GM18505 (cell line): ENCODE results near the gene MYL4.

Source experiments
- ATAC-seq: cut with Tn5 transposase; IDR thresholded peaks from one replicate; pipeline ENCODE4 v1.9.1; 2021; ENCODE audit not compliant: unreplicated experiment
- POLR2A ChIP-seq: IDR thresholded peaks from 4 replicates; pipeline ENCODE4 v1.6.1; 2011; ENCODE audit warnings: borderline replicate concordance; ENCODE audit not compliant: insufficient read depth, insufficient read length; ENCODE audit errors: extremely low read depth

MYL4 gene

DNA sequence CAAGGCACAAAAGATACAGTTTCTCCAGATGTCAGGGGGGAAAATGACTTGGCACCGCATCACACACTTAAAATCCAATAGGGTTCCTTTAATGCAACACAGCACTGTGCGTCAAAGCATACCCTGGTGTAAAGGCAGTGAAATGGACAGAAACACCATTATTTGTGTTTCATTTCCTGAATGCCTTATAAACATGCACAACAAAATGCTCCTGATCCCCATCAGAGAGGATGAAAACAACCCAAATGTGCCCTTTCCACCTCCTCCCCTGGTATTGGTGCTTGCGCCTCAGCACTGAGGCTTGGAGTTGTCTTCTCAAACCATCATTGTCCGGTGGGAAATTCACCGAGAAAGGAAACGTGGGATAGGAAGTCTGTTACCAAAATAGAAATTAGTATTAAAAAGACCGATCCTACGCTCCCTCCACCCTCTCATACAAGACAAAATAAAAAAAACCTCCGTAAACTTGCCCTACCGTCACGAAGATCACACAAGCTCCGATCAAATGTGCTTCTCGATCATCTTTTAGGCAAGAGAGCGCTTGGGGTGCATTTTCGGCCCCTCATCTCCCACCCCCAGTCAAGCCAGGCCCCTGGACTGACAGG, 20.8 kb upstream of the MYL4 start:
- no peak for TF ChIP-seq POLR2A
- no peak for ATAC-seq

DNA sequence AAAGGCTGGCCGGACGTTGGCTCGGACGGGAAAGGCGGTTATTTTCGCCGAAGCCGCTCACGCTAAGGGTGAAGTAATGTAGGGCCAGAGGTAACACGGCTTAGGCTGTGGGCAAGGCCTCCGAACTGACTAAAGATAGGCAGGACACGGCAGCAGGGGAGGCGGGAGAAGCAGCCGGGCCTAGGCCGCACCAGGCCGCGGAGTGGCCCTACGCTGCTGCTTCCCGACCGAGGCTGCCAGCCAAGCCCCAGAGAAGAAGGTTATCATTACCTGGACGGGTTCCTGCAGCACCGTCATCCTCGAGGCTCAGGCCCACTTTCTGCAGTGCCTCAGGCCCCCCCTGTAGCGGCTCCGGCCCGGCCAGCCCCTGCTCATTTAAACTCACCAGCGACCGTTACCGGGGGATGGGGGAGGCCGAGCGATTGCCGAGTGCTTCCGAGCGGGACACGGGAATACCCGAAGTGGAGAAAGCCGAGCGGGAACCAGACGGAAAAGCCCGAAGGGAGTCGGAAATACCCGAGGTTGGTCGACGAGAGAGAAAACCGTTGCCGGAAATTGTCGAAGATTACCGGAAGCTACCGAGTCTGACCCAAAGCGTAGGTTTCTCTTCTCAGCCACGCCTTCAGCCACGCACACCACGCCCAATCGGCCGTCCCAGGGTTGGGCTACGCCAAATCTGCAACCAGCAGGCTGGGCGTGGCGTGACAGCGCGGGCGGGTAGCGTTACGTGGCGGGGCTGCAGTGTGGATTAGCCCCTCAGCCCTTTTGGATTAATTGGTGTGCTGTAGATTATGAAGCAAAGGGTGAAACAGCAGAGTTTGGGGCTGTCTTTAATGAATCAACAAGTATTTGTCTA, 20.0 kb upstream of the MYL4 start, which contains the start of gene CDC27:
Gene CDC27 (minus strand): TSS at position 420 of the 856 bp plus-strand sequence. CDS start 123 bp downstream, at position 297.
- peak; percentile 60 for TF ChIP-seq POLR2A
- ATAC-seq, result peak; percentile 91

DNA sequence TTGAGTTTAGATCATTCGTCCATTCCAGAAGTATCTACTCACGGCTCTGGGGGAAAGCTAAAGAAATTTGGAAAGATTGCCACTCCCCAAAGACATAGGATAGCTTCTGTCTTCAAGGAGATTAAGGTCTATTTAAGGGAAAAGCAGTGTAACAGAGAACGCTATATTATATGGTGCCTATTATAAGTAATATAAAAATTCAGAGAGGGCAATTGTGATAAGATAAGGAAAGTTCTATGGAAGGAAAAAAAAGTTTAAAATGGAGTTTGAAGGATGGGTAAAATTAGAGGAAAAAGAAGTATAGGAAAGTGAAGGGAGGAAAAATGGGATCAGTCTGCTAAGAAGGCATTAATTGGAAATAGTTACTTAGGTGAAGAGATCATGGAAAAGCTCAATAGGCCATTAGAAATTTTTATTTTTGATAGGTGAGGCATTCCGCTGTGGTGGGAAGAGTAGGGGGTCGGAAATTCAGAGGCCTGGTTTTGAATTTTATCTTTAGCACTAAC, 19.4 kb upstream of the MYL4 start:
- no peak for ATAC-seq
- TF ChIP-seq POLR2A, result no peak

DNA sequence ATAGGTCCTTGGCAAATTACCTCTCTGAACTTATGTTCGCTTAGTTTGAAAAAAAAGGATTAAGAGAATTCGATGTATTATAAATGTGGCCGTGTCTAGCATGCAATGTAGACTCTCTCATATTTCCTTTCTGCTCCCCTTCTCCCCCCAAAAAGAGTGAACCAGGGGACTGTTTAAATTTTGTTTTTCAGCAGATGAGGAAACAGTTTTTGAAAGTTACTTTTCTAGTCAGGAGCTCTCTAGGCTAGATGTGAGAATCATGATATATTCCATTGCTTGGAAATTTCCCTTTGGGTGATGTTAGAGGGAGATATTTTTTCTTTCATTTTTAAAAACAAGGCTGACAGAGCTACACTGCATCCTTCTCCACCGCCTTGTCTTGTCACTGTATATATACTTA, 18.9 kb upstream of the MYL4 start:
- ATAC-seq, result no peak
- no peak for TF ChIP-seq POLR2A

DNA sequence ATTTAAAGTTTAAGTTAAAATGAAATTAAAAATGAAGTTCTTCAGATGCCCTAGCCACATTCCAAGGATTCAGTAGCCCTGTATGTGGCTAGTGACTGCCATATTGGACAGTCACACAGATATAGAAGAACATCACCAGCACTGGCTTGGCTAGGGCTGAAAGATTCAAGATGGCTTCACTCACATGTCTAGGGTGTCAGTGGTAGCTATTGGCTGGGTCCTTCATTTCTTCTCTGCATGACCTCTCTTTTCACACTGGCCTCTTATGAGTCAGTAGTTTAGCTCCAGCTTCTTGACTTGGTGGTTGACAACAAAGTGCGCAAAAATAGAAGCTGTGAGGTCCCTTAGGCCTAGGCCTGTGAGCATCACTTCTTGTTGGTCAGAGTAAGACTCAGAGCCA, 18.4 kb upstream of the MYL4 start:
- no peak for ATAC-seq
- no peak for TF ChIP-seq POLR2A

DNA sequence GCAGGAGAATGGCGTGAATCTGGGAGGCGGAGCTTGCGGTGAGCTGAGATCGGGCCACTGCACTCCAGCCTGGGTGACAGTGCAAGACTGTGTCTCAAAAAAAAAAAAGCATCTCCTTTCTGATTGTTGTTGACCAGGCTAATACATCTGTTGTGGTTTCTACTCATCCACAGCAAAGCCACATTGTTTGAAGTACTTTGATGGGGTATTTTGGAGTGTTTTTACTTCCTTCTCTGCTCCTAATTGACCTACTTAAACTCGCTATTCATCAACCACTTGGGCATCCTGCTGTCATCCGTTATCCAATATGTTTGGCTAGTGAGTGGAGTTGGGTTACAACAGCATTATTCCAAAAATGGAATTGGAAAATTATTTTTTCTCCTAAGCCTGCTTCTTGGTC, 16.6 kb upstream of the MYL4 start:
- no peak for ATAC-seq
- no peak for TF ChIP-seq POLR2A

DNA sequence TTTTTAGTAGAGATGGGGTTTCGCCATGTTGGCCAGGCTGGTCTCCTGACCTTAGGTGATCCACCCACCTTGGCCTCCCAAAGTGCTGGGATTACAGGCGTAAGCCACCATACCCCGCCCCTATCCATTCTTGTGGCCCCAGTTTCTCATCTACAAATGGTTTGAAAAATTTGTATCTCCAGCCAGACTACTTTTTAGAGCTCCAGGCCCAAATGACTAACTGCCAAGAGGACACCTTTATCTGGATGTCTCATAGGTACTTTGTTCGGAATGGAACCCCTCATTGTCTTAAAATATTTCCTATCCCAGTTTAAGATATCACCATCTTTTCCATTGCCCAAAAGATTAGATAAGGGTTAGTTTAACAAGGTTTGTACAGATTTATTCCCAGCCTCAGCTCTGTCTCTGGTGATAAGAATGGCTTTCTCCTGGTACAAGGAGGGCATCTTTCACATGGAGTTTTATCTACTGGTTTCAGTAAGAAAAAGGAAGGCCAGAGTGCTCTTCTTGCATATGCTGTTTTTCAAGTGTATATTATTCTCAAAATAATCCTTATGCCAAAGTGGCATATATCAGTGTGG, 15.1 kb upstream of the MYL4 start:
- no peak for ATAC-seq
- TF ChIP-seq POLR2A, result no peak

DNA sequence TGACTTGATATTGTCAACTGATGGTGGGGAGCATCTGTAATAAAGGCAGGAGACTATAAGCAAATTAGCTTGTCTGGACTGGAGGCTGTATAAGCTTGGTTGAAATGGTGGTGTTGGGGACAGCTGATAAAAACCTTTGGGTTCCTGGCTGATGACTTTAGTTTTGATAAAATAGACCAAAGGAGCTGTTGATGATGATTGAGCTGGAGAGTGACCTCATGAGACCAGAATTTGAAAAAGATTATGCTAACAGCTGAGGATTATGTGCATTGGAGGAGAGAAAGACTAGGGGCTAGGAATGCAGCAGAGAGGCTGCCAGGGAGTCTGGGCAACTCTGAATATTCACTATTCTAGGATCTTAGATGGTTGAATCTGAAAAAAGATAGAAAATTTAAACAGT, 11.3 kb upstream of the MYL4 start:
- no peak for ATAC-seq
- TF ChIP-seq POLR2A, result no peak

DNA sequence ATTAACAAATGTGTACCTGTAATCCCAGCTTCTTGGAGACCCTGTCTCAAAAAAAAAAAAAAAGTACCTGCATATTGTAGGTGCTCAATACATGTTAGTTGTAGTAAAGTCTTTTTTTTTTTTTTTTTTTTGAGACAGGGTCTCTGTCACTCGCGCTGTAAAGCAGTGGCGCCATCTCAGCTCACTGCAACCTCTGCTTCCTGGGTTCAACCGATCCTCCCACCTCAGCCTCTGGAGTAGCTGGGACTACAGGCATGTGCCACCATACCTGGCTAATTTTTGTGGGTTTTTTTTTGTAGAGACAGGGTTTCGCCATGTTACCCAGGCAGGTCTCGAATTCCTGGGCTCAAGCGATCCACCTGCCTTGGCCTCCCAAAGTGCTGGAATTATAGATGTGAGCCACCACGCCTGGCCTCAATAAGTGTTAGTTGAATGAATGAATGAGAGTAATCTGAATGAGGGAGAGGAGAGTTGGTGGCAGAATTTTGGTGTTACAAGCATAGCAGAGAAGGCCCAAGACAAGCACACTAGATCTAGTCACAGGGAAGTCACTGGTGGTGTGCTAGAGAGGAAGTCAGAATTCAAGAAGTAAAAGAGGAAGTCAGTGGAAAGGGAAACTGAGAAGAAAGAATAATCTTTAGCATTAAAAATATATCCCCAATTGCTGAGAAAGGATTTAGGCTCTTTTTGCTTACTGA, 9.4 kb upstream of the MYL4 start:
- no peak for TF ChIP-seq POLR2A
- no peak for ATAC-seq

DNA sequence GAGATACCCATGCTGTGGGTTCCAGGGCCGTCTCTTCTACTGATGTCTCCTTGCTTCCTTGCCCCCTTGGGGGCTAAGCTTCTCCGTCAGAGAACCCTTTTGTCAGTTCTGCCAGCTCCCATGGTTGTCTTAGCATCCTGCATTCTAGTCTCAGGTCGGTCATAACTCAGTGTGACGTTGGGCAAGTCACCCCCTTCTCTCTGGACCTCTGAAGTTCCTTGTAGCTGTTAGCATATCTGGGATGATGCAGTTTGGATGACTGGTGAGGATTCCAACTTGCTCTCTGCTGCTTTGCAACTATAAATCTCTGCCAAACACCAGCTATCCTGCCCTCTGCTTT, 8.9 kb upstream of the MYL4 start:
- ATAC-seq, result no peak
- TF ChIP-seq POLR2A, result no peak

DNA sequence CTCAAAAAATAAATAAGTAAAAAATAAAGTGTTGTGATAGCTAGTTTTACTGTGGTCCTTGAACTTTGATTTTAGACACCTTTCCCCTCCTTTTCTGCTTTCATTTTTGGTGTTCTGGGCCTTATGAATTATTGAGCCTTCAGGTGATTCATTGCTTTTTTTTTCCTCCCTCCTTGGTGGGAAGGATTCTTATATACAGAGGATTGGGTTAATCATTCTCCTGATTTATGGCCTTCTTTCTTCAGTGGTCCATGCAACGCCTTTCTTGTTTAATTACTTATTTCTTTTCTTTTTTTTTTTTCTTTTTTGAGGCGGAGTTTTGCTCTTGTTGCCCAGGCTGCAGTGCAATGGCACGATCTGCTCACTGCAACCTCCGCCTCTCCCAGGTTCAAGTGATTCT, 8.0 kb upstream of the MYL4 start:
- no peak for ATAC-seq
- TF ChIP-seq POLR2A, result no peak

DNA sequence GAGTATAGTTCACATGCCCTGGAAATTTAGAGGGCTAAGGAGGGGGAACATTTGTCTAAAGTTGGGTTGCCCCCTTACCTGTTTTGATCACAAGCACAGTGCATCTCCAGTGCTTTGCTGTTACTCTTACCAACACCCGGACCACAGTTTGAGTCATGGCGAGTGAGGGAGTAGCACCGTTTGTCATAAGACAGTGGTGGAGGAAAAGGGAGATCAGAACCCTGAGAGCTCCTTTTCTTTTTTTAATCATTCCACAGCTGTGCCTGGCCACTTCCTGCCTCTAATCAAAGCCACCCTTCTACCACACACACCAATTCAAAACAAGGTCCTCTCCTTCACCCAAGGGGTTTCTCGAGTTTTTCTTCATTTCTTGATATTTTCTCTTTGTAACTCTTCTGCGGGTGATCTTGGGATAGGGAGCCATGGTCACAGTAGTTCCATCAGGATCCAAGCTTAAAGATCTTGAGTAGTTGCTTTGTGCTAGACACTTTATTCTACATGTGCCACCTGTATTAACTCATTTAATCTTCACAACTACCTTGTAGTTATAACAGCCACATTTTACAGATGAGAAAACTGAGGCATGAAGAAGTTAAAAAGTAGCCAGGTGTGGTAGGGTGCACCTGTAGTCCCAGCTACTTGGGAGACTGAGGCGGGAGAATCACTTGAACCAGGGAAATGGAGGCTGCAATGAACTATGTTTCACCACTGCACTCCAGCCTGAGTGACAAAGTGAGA, 5.0 kb upstream of the MYL4 start:
- no peak for TF ChIP-seq POLR2A

DNA sequence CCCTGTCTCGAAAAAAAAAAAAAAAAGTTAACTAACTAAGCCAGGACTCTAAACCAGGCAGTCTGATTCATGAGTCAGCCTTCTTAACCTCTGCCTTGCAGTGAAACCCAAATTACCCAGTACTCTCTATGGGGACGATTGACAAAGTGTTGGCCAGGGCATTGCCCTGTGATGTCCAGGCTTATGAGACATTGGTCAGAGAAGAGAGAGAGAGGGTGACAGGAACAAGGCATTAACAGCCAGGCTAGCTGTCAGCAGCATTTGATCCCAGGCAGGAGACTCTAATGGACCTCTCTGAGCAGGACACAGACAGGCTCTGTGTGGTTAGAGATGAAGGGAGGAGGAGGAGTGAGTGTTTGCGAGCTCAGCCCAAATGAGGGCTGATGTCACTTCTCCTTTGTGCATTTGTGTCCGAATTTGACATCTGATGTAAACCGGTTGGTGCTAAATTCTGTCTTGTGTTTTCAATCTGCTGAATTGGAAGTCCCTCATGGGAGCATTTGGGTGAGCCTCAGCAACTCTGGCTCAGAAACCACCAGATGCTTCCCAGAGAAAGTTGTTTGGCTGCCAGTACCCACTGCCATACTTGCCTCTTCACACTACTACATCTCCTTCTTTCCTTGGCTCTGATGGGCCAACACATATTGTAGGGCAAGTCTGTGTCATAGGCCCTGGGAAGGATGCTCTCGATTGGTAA, 4.3 kb upstream of the MYL4 start:
- peak; percentile 68 for TF ChIP-seq POLR2A
- ATAC-seq, result peak; percentile 46

More for the DNA sequence above, 5.0 kb upstream of the MYL4 start:
- ATAC-seq, result no peak

DNA sequence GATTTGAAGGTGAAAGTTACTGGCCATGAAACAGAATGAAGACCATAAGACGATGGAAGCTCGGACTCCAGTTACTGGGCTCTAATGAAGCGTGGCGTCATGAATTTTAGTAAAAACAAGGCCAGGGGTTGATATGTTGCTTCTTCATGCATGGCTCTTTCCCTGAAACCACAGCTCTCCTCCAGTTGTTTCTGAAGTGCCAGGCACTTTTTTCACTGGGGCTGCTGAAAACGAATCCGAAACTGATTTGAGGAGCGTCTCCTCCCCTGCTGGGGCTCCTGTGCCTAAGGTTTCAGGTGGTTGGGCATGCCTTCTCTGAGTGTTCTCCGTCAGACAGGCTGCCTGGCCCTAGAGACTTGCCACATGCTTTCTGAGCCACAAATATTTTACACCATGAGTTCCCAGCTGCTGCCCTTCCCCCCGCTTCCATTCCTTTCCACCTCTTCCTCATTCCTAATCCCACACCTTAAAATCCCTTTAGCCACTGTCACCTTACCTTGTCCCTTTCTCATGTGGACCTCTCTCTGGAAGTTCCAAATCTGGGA, 3.7 kb upstream of the MYL4 start:
- TF ChIP-seq POLR2A, result no peak
- ATAC-seq, result peak; percentile 53
